ENCODE results near the gene PCK1. TPM values are rescaled to one million over a fixed set of nuclear protein-coding genes. Genes with fewer than 3 reads are reported as not detected.
A peak's percentile ranks its signal among the peaks of the same experiment; 100 is the strongest.

The PCK1 gene
- total and polyA plus RNA-seq, 2 of the 13 experiments (the other 11 are each of a cell fraction or from before 2014, with no cell fraction given): 6.5 to 12.6 TPM

GRCh38 chr20:57583289-57584257 is 22.7 kb downstream of the PCK1 start (continued):
- TF ChIP-seq, protein P1, sequence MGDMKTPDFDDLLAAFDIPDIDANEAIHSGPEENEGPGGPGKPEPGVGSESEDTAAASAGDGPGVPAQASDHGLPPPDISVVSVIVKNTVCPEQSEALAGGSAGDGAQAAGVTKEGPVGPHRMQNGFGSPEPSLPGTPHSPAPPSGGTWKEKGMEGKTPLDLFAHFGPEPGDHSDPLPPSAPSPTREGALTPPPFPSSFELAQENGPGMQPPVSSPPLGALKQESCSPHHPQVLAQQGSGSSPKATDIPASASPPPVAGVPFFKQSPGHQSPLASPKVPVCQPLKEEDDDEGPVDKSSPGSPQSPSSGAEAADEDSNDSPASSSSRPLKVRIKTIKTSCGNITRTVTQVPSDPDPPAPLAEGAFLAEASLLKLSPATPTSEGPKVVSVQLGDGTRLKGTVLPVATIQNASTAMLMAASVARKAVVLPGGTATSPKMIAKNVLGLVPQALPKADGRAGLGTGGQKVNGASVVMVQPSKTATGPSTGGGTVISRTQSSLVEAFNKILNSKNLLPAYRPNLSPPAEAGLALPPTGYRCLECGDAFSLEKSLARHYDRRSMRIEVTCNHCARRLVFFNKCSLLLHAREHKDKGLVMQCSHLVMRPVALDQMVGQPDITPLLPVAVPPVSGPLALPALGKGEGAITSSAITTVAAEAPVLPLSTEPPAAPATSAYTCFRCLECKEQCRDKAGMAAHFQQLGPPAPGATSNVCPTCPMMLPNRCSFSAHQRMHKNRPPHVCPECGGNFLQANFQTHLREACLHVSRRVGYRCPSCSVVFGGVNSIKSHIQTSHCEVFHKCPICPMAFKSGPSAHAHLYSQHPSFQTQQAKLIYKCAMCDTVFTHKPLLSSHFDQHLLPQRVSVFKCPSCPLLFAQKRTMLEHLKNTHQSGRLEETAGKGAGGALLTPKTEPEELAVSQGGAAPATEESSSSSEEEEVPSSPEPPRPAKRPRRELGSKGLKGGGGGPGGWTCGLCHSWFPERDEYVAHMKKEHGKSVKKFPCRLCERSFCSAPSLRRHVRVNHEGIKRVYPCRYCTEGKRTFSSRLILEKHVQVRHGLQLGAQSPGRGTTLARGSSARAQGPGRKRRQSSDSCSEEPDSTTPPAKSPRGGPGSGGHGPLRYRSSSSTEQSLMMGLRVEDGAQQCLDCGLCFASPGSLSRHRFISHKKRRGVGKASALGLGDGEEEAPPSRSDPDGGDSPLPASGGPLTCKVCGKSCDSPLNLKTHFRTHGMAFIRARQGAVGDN (CRISPR knock-in tag; IDR thresholded peaks at IDR 0.05): peak; percentile 72
- TF ChIP-seq RXRA (CRISPR knock-in tag; IDR thresholded peaks at IDR 0.05) (peak; percentile 34; the same call in 1 of the 2 replicates), ZBTB26 (CRISPR knock-in tag; IDR thresholded peaks at IDR 0.05; ENCODE audit: borderline replicate concordance) (peak; percentile 12; the same call in 1 of the 2 replicates), TGIF2 (CRISPR knock-in tag; IDR thresholded peaks at IDR 0.05) (0 out of 2 replicates have a peak, but pooled peaks have one; percentile 10), NONO (IDR thresholded peaks at IDR 0.05) (no peak), NONO (CRISPR knock-in tag; conservative IDR thresholded peaks at IDR 0.05) (0 out of 2 replicates have a peak, but pooled peaks have one; percentile 4), IRF9 (CRISPR knock-in tag; IDR thresholded peaks at IDR 0.05; ENCODE audit: borderline replicate concordance) (peak; percentile 42; the same call in 1 of the 2 replicates), ZMYM3 (CRISPR knock-in tag; IDR thresholded peaks at IDR 0.05) (peak; percentile 97), CEBPG (CRISPR knock-in tag; IDR thresholded peaks at IDR 0.05) (no peak), HHEX (CRISPR knock-in tag; IDR thresholded peaks at IDR 0.05) (0 out of 2 replicates have a peak, but pooled peaks have one; percentile 9), KDM3A (CRISPR knock-in tag; IDR thresholded peaks at IDR 0.05; ENCODE audit: low read depth) (no peak), ATM (IDR thresholded peaks at IDR 0.05; ENCODE audit: borderline replicate concordance) (no peak), MIER3 (CRISPR knock-in tag; IDR thresholded peaks at IDR 0.05; ENCODE audit: borderline replicate concordance) (0 out of 2 replicates have a peak, but pooled peaks have one; percentile 2)
- TF ChIP-seq, protein P2, sequence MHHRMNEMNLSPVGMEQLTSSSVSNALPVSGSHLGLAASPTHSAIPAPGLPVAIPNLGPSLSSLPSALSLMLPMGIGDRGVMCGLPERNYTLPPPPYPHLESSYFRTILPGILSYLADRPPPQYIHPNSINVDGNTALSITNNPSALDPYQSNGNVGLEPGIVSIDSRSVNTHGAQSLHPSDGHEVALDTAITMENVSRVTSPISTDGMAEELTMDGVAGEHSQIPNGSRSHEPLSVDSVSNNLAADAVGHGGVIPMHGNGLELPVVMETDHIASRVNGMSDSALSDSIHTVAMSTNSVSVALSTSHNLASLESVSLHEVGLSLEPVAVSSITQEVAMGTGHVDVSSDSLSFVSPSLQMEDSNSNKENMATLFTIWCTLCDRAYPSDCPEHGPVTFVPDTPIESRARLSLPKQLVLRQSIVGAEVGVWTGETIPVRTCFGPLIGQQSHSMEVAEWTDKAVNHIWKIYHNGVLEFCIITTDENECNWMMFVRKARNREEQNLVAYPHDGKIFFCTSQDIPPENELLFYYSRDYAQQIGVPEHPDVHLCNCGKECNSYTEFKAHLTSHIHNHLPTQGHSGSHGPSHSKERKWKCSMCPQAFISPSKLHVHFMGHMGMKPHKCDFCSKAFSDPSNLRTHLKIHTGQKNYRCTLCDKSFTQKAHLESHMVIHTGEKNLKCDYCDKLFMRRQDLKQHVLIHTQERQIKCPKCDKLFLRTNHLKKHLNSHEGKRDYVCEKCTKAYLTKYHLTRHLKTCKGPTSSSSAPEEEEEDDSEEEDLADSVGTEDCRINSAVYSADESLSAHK (CRISPR knock-in tag; IDR thresholded peaks at IDR 0.05; ENCODE audit: borderline replicate concordance): no peak
- TF ChIP-seq, protein P3, sequence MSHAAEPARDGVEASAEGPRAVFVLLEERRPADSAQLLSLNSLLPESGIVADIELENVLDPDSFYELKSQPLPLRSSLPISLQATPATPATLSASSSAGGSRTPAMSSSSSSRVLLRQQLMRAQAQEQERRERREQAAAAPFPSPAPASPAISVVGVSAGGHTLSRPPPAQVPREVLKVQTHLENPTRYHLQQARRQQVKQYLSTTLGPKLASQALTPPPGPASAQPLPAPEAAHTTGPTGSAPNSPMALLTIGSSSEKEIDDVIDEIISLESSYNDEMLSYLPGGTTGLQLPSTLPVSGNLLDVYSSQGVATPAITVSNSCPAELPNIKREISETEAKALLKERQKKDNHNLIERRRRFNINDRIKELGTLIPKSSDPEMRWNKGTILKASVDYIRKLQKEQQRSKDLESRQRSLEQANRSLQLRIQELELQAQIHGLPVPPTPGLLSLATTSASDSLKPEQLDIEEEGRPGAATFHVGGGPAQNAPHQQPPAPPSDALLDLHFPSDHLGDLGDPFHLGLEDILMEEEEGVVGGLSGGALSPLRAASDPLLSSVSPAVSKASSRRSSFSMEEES (CRISPR knock-in tag; IDR thresholded peaks at IDR 0.05): no peak
